Measurements from ENCODE around the gene FUT7. TPM values are rescaled to one million over a fixed set of nuclear protein-coding genes. Genes with fewer than 3 reads are reported as not detected.
"Not testable (repeated sequence)": the region's sequence is repeated elsewhere in the genome, so short reads cannot be mapped to it uniquely, and the experiment has no call there.

FUT7 gene
- total RNA-seq, 2 experiments from 2014 or later: 2.5 to 2.6 TPM

DNA sequence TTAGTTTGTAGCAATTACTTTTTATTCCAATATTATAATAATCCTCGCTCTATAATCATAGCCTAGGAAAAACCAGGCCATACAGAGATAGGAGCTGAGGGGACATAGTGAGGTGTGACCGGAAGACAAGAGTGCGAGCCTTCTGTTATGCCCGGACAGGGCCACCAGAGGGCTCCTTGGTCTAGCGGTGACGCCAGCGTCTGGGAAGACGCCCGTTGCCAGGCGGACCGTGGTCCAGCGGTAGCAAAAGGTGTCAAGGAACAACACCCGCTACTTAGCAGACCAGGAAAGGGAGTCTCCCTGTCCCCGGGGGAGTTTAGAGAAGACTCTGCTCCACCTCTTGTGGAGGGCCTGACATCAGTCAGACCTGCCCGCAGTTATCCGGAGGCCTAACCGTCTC is 27.6 kb downstream of the FUT7 start:
- H3K36me3 Mint-ChIP-seq (ENCODE audit: low read depth); H3K27me3 Mint-ChIP-seq (ENCODE audit: low read depth); DNase-seq; H3K27ac Mint-ChIP-seq; H3K9me3 Mint-ChIP-seq (ENCODE audit: insufficient read depth); ATAC-seq; POLR2A ChIA-PET; H3K4me3 Mint-ChIP-seq: not testable (repeated sequence)
- CTCF ChIA-PET: interaction anchor here (1.0 to 5.0 kb wide), 5 partner anchors 12 to 31 kb away, joined by 3 to 25 read pairs (median 3); partner anchors contain the start of genes ABCA2, FUT7 and PAXX
- H3K4me1 Mint-ChIP-seq (ENCODE audit: low read depth): peaks cover 33% of the 10 kb centered on the region

DNA sequence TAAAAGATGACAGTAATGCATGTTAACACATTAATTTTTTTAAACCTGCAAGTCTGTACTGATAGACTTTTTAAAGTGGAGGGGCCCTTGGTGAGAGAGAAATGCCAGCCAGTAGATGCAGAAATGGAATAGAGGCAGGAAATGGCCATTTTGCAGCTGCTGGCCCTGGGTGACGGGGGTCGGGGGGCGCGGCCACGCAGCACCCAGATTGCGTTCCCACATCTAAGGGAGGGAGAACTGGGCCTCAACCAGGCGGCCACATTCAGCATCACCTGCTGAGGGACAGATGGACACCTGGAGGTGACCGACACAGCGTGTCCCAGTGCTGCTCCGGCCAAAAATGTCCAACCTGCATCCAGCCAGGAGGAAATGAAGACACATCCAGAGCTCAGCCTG is 29.2 kb downstream of the FUT7 start:
- Mint-ChIP-seq H3K36me3 (ENCODE audit: low read depth) (no peaks in the 10 kb centered on the region), H3K4me1 (ENCODE audit: low read depth) (peaks cover 49% of the 10 kb centered on the region), H3K9me3 (ENCODE audit: insufficient read depth) (no peaks in the 10 kb centered on the region), H3K27ac (no peak overlapping the region), H3K4me3 (no peak overlapping the region), H3K27me3 (ENCODE audit: low read depth) (no peaks in the 10 kb centered on the region)
- CTCF ChIA-PET: interaction anchor here (1.5 to 5.0 kb wide), 3 partner anchors 26 to 214 kb away, joined by 4 to 25 read pairs (median 19); partner anchors contain the start of gene ABCA2
- no peak for ATAC-seq
- DNase-seq: no peak
- POLR2A ChIA-PET: no interaction called here

DNA sequence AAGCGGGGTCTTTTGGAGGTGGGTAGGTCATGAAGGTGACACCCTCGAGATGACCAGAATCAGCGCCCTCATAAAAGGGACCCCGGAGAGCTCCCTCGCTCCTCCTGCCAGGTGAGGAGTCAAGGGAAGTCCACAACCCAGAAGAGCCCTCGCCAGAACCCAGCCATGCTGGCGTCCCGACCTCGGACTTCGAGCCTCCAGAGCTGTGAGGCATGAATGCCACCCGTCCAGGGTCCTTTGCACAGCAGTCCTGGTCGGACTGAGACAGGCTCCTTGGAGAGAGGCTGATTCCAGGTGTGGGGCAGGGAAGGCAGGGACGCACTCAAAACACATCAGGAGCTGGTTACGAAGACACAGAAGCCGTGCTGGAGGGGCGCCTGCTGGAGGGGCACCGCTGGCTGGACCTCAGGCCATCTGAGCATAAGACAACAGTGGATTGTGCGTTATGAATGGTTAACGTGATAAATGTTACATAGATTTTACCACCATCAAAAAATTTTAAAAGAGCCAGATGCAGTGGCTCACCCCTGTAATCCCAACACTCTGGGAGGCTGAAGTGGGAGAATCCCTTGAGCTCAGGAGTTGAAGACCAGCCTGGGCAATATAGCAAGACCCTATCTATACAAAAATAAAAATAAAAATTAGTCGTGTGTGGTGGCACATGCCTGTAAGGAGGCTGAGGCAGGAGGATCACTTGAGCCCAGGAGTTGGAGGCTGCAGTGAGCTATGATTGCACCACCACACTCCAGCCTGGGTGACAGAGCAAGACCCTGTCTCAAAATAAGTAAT is 29.8 kb downstream of the FUT7 start:
- DNase-seq: no peak
- CTCF ChIA-PET: interaction anchor here (0.6 to 5.0 kb wide), 4 partner anchors 27 to 1080 kb away, joined by 3 to 25 read pairs (median 12); partner anchors contain the start of gene ABCA2
- POLR2A ChIA-PET: no interaction called here
- H3K36me3 Mint-ChIP-seq (ENCODE audit: low read depth): no peaks in the 10 kb centered on the region
- no peak overlapping the region for H3K4me3 Mint-ChIP-seq
- no peak overlapping the region for H3K27ac Mint-ChIP-seq
- no peaks in the 10 kb centered on the region for H3K27me3 Mint-ChIP-seq (ENCODE audit: low read depth)
- no peaks in the 10 kb centered on the region for H3K9me3 Mint-ChIP-seq (ENCODE audit: insufficient read depth)
- ATAC-seq: no peak
- H3K4me1 Mint-ChIP-seq (ENCODE audit: low read depth): peaks cover 55% of the 10 kb centered on the region

DNA sequence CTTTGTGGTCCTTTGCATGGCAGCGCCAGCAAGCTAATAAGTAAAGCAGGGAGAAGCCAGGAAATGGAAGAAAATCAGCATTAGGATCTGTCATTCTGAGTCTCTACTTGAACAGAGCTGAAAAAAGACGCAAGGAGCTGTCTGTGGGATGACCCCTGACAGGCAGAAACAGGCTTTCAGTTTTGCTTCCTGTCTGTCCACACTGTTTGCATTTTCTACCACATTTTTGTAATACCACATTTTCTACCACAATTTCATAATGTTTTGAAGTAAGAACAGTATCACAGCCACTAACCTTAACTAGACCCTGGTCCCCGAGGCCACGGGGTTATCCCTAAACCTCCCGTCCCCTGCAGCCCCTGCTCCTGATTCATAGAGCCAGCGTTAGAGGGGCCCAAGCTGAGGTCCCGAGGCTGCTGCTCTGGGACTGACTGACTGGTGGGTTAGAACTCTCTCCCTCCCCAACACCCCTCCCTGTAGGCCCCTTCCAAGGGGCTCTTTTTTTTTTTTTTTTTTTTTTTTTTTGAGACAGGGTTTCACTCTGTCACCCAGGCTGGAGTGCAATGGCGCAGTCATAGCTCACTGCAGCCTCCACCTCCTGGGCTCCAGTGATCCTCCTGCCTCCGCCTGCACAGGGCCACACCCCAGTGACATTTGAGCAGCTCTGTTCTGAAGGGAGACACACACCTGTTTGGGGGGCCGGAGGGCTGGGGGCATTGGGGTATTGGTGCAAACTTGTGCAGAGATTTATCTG is 31.5 kb downstream of the FUT7 start:
- CTCF ChIA-PET: interaction anchor here (0.7 to 5.8 kb wide), 12 partner anchors 9 to 273 kb away, joined by 3 to 43 read pairs (median 4); partner anchors contain the start of genes ABCA2 and PAXX
- POLR2A ChIA-PET: interaction anchor here (0.6 to 1.3 kb wide), 6 partner anchors 9 to 320 kb away, joined by 3 to 5 read pairs (median 3); partner anchors contain the start of gene TUBB4B
- H3K27me3 Mint-ChIP-seq (ENCODE audit: low read depth): no peaks in the 10 kb centered on the region
- H3K9me3 Mint-ChIP-seq (ENCODE audit: insufficient read depth): no peaks in the 10 kb centered on the region
- H3K4me1 Mint-ChIP-seq (ENCODE audit: low read depth): peaks cover 60% of the 10 kb centered on the region
- H3K4me3 Mint-ChIP-seq: peak overlapping the region; percentile 55
- DNase-seq: peak; percentile 70
- no peaks in the 10 kb centered on the region for H3K36me3 Mint-ChIP-seq (ENCODE audit: low read depth)
- H3K27ac Mint-ChIP-seq: peak overlapping the region; percentile 86
- ATAC-seq: peak; percentile 54

DNA sequence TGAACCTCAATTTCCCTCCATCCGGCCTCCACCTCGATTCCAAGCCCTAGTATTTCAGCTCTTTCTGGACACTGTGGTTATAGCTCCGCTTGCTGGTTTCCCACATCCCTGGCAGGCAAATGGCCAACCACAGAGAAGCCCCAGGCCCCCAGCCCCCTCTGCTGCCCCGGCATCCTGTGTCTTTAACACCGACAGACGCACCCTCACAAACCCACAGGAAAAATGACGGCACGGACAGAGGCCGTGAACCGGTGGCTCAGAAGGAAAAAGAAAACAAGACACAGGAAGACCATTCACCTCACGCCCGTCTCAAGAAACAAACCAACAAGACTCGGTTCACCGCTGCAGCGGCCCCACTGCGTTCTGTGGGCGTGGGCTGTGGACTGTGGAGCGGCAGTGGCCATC is 34.1 kb downstream of the FUT7 start:
- Mint-ChIP-seq H3K9me3 (ENCODE audit: insufficient read depth) (no peaks in the 10 kb centered on the region), H3K4me1 (ENCODE audit: low read depth) (peaks cover 69% of the 10 kb centered on the region), H3K36me3 (ENCODE audit: low read depth) (peaks cover 10% of the 10 kb centered on the region), H3K27ac (peak overlapping the region; percentile 87), H3K27me3 (ENCODE audit: low read depth) (no peaks in the 10 kb centered on the region), H3K4me3 (peak overlapping the region; percentile 50)
- ATAC-seq (no peak), DNase-seq (peak; percentile 65)
- ChIA-PET POLR2A (no interaction called here), CTCF (interaction anchor here (1.1 to 5.8 kb wide), 3 partner anchors 31 to 156 kb away, joined by 3 to 43 read pairs (median 7); partner anchors contain the start of gene AJM1)

DNA sequence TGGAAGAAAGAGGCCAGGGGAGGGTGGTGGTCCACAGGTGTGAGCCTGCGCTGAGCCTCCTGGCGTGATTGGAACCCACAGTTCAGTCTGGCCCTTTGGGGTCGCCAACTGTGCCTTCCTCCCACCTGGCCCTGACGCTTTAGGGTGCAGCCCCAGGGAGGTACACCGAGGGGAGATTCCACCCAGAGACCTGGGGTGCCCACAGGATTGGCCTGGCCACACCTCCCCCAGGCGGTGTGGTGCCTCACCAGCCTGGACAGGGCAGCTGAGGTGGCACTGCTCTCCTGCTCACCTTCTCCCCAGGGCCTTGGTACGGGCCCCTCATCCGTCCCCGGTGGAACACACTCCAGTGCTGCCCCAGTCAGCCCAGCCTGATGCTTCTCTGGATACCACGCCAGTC is 34.5 kb downstream of the FUT7 start:
- CTCF ChIA-PET: interaction anchor here (1.1 to 5.8 kb wide), 3 partner anchors 32 to 155 kb away, joined by 3 to 43 read pairs (median 7); partner anchors contain the start of gene AJM1
- no peaks in the 10 kb centered on the region for H3K27me3 Mint-ChIP-seq (ENCODE audit: low read depth)
- H3K4me3 Mint-ChIP-seq: peak overlapping the region; percentile 50
- peaks cover 69% of the 10 kb centered on the region for H3K4me1 Mint-ChIP-seq (ENCODE audit: low read depth)
- DNase-seq: no peak
- ATAC-seq: no peak
- H3K27ac Mint-ChIP-seq: peak overlapping the region; percentile 87
- H3K9me3 Mint-ChIP-seq (ENCODE audit: insufficient read depth): no peaks in the 10 kb centered on the region
- POLR2A ChIA-PET: no interaction called here
- H3K36me3 Mint-ChIP-seq (ENCODE audit: low read depth): peaks cover 10% of the 10 kb centered on the region

DNA sequence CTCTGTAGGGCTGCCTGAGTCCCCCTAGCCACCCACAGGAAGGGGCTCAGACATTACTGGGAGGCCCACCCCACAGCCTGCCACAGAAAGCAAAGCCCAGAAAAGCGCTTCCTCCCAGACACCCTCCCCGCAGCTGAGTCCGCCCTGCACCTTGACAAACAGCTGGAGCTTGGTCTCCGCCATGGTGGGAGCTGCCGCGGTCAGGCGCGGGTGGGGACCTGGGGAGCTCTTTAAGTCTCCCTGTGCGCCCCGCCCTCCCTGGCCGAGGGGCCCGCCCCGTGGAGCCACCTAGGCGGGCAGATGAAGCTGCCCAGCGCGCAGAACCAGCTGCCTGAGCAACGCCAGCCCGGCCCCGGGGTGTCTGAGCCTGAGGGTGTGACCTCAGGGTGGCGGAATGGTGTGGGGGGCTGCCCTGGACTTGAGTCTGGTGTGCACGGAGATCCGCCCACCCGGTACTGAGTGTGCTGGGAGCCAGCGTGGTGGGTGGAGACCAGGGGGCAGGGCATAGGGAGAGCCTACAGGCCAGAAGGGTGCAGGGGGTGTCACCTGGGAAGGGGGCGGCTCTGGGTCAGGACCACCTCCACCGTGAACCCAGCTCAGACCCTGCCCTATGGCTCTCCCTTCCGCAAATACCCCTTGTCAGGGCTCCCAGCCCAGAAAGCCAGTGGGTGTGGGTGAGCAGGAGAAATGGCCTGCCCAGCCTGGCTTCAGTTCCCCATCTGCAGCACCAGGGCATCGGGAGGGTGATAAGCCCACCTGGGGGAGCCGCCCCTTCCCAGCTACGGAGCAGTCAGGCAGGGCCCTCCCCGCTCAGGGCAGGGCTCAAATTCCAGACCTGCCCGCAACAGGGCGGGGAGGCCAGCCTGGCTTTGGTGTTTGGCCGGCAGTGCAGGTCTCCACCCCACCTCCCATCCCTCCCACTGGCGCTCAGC is 35.3 kb downstream of the FUT7 start, which contains the start of gene CLIC3:
Gene CLIC3 (minus strand): TSS at position 208 of the 932 bp plus-strand sequence. CDS start 25 bp downstream, at position 183.
- H3K4me1 Mint-ChIP-seq (ENCODE audit: low read depth): peaks cover 70% of the 10 kb centered on the region
- H3K4me3 Mint-ChIP-seq: peak within 1 kb of the TSS; percentile 46
- peak; percentile 20 for ATAC-seq

DNA sequence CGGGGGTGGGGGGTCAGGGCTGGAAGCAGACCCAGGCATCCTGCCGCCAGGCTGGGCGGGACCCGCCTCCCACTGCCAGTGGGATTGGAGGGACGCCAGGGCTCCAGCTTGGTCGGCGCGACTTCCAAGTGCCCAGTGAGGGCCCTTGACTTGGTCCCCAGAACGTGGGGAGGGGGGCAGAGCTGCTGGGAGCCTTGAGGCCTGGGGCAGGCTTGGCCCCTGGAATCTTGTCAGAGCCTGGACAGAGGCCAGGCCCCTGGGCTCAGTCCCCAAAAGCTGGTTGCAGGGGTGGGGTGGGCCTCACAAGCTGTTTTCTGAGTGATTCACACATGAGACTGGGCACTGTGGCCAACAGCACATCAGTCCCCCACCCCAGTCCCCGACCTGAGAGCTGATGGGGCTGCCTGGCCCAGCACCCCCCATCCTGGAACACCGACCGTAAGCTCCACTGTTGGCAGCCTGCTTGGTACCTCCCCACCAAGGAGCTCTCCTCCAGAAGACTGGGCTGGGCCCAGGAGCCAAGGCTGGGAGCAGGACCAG is 36.0 kb downstream of the FUT7 start:
- POLR2A ChIA-PET: interaction anchor here (0.5 to 1.0 kb wide), 2 partner anchors 86 to 206 kb away, joined by 3 read pairs; no protein-coding TSS in a partner anchor
- peaks cover 10% of the 10 kb centered on the region for H3K36me3 Mint-ChIP-seq (ENCODE audit: low read depth)
- peak overlapping the region; percentile 87 for H3K27ac Mint-ChIP-seq
- CTCF ChIA-PET: interaction anchor here (0.8 to 5.8 kb wide), 7 partner anchors 32 to 203 kb away, joined by 3 to 43 read pairs (median 6); partner anchors contain the start of genes ABCA2, AJM1 and NPDC1
- peaks cover 70% of the 10 kb centered on the region for H3K4me1 Mint-ChIP-seq (ENCODE audit: low read depth)
- DNase-seq (no peak), ATAC-seq (no peak)
- H3K4me3 Mint-ChIP-seq: peak overlapping the region; percentile 46
- no peaks in the 10 kb centered on the region for H3K27me3 Mint-ChIP-seq (ENCODE audit: low read depth)
- no peaks in the 10 kb centered on the region for H3K9me3 Mint-ChIP-seq (ENCODE audit: insufficient read depth)

More for the DNA sequence above, 35.3 kb downstream of the FUT7 start, which contains the start of gene CLIC3:
- Mint-ChIP-seq H3K9me3 (ENCODE audit: insufficient read depth) (no peaks in the 10 kb centered on the region), H3K27me3 (ENCODE audit: low read depth) (no peaks in the 10 kb centered on the region), H3K27ac (peak within 1 kb of the TSS; percentile 87), H3K36me3 (ENCODE audit: low read depth) (peaks cover 10% of the 10 kb centered on the region)
- DNase-seq: peak; percentile 78
- CTCF ChIA-PET: interaction anchor here (0.8 to 5.8 kb wide), 7 partner anchors 31 to 204 kb away, joined by 3 to 43 read pairs (median 6); partner anchors contain the start of genes ABCA2, AJM1 and NPDC1
- POLR2A ChIA-PET: interaction anchor here (0.5 to 1.0 kb wide), 2 partner anchors 87 to 206 kb away, joined by 3 read pairs; no protein-coding TSS in a partner anchor

DNA sequence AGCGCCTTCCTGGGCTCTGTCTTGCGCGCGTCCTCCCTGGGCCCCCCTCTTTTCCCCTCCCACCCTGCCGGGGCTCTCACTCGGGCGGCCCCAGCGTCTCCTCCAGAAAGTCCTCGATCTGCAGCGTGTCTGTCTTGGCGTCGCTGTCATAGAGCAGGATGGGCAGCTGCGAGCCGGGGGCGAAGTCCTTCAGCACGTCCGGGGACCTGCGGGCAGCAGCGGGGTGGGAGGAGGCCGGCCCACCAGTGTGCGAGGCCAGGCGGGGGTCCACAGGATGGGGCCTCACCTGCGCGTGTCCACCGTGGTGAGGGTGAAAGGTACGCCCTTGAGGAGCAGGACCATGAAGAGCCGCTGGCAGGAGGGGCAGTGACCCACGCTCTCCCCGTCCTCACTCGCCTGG is 36.5 kb downstream of the FUT7 start:
- DNase-seq (no peak), ATAC-seq (no peak)
- peaks cover 67% of the 10 kb centered on the region for H3K4me1 Mint-ChIP-seq (ENCODE audit: low read depth)
- POLR2A ChIA-PET: interaction anchor here (1.0 kb wide), 1 partner anchor 85 kb away, joined by 3 read pairs; no protein-coding TSS in a partner anchor
- no peaks in the 10 kb centered on the region for H3K27me3 Mint-ChIP-seq (ENCODE audit: low read depth)
- H3K4me3 Mint-ChIP-seq: no peak overlapping the region
- peaks cover 10% of the 10 kb centered on the region for H3K36me3 Mint-ChIP-seq (ENCODE audit: low read depth)
- no peak overlapping the region for H3K27ac Mint-ChIP-seq
- CTCF ChIA-PET: interaction anchor here (0.9 to 5.8 kb wide), 6 partner anchors 32 to 153 kb away, joined by 3 to 43 read pairs (median 6); partner anchors contain the start of genes ABCA2, AJM1 and NPDC1
- no peaks in the 10 kb centered on the region for H3K9me3 Mint-ChIP-seq (ENCODE audit: insufficient read depth)

DNA sequence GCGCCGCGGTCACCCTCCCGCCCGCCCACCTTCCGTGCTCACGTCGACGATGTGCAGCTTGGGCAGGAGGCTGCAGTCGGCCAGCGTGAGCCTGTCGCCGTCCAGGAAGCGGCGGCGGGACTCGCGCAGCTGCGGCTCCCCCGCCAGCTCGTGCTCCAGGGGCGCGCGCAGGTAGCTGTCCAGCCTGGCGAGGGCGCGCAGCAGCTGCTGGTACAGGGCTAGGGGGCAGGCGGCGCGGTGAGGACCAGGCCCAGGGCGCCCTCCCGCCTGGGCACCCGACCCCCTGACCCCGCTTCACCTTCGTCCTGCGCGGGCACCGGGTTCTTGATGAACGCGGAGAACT is 37.0 kb downstream of the FUT7 start:
- no peak for ATAC-seq
- no peak for DNase-seq
- Mint-ChIP-seq H3K4me1 (ENCODE audit: low read depth) (peaks cover 62% of the 10 kb centered on the region), H3K27ac (no peak overlapping the region), H3K4me3 (no peak overlapping the region), H3K9me3 (ENCODE audit: insufficient read depth) (no peaks in the 10 kb centered on the region), H3K27me3 (ENCODE audit: low read depth) (peaks cover 4% of the 10 kb centered on the region), H3K36me3 (ENCODE audit: low read depth) (peaks cover 10% of the 10 kb centered on the region)
- ChIA-PET POLR2A (no interaction called here), CTCF (no interaction called here)
